Measurements from ENCODE around the gene GHRH. TPM values are rescaled to one million over a fixed set of nuclear protein-coding genes. Genes with fewer than 3 reads are reported as not detected.

The GHRH gene
- total and polyA plus RNA-seq, 4 donors: not detected

DNA sequence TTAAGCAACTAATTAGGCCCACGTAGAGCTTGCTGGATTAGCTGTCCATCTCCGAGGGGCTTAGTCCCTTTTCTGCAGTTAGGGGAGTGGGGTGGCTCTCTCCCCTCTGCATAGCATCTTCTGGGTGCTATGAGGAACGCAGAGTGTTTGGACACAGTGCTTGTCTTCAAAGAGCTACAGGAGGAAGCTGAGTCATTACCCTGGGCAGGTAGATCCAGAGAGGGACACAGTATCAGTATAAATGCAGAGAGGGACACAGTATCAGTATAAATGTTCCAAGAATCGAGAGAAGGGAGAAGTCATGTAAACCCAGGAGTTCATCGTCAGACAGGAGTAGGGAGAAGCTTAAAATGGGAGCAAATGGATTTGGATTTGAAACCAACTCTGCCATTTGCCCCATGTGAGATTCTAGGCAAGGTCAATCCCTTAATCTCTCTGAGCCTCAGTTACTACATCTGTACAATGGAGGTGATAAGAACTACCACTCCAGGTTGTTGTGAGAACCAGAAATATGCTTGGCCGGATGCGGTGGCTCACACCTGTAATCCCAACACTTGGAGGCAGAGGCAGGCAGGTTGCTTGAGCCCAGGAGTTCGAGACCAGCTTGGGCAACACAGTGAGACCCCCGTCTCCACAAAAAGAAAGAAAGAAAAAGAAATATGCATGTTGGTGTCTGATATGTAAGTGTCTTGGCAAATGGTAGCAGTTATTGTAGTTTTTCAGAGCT is 5.5 kb upstream of the GHRH start:
- Histone ChIP-seq H3K4me1 (ENCODE audit: control insufficient read depth in 4 of 4, insufficient read depth in 4 of 4, low read length in 3 of 4) (peaks cover 0 to 1% (median 0%) of the 10 kb centered on the region in 4 donors), H3K9ac (ENCODE audit: low read depth in 1 of 2, low read length in 2 of 2) (no peak overlapping the region), H3K4me3 (ENCODE audit: low read depth in 1 of 3, low read length in 3 of 3) (no peak overlapping the region), H3K9me3 (ENCODE audit: control insufficient read depth in 4 of 4, low read length in 3 of 4) (no peaks in the 10 kb centered on the region), H3K27me3 (ENCODE audit: control insufficient read depth in 4 of 4, insufficient read depth in 4 of 4, low read length in 3 of 4) (no peaks in the 10 kb centered on the region), H3K27ac (ENCODE audit: low read depth in 1 of 2, low read length in 2 of 2) (no peak overlapping the region), H3K36me3 (ENCODE audit: control insufficient read depth in 4 of 4, insufficient read depth in 3 of 4, low read depth in 1 of 4, low read length in 3 of 4) (no peaks in the 10 kb centered on the region)
- DNase-seq (ENCODE audit: low spot score): no peak
- WGBS: 80% methylated on average over 9 of the region's 9 CpGs
- TF ChIP-seq, protein P1, sequence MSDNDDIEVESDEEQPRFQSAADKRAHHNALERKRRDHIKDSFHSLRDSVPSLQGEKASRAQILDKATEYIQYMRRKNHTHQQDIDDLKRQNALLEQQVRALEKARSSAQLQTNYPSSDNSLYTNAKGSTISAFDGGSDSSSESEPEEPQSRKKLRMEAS (IDR thresholded peaks at IDR 0.05): no peak

DNA sequence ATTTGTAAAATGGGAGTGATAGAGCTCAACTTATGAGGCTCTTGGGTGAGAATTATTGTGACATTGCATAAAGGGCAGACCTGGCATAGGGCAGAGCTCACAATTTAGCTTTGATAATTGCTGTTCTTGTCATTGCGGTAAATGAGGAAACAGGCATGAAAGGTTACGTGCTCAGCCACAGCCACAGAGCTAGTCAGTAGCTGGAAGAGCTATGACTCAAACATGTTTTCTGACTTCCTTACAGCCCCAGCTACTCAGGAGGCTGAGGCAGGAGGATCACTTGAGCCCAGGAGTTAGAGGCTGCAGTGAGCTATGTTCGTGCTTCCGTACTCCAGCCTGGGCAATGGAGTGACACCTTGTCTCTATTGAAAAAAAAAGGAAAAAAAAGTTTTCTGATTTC is 3.5 kb upstream of the GHRH start:
- Histone ChIP-seq H3K36me3 (ENCODE audit: control insufficient read depth in 4 of 4, insufficient read depth in 3 of 4, low read depth in 1 of 4, low read length in 3 of 4) (no peaks in the 10 kb centered on the region), H3K27ac (ENCODE audit: low read depth in 1 of 2, low read length in 2 of 2) (no peak overlapping the region), H3K9ac (ENCODE audit: low read depth in 1 of 2, low read length in 2 of 2) (no peak overlapping the region), H3K4me1 (ENCODE audit: control insufficient read depth in 4 of 4, insufficient read depth in 4 of 4, low read length in 3 of 4) (peaks cover 0 to 1% (median 0%) of the 10 kb centered on the region in 4 donors), H3K9me3 (ENCODE audit: control insufficient read depth in 4 of 4, low read length in 3 of 4) (no peaks in the 10 kb centered on the region), H3K27me3 (ENCODE audit: control insufficient read depth in 4 of 4, insufficient read depth in 4 of 4, low read length in 3 of 4) (peaks cover 0 to 8% (median 0%) of the 10 kb centered on the region in 4 donors), H3K4me3 (ENCODE audit: low read depth in 1 of 3, low read length in 3 of 3) (no peak overlapping the region)
- WGBS: 93% methylated on average over 4 of the region's 4 CpGs
- DNase-seq (ENCODE audit: low spot score): no peak
- TF ChIP-seq EGR1 (IDR thresholded peaks at IDR 0.05; ENCODE audit: low read depth in 2 of 2) (no peak), RXRA (IDR thresholded peaks at IDR 0.05) (no peak), HNF4A (conservative IDR thresholded peaks at IDR 0.05) (no peak), YY1 (IDR thresholded peaks at IDR 0.05) (no peak), HNF4G (IDR thresholded peaks at IDR 0.05) (no peak), RAD21 (IDR thresholded peaks at IDR 0.05) (no peak), FOXA2 (IDR thresholded peaks at IDR 0.05) (no peak), NR2F2 (IDR thresholded peaks at IDR 0.05) (no peak), FOXA1 (IDR thresholded peaks at IDR 0.05) (no peak), SP1 (IDR thresholded peaks at IDR 0.05) (no peak), GABPA (IDR thresholded peaks at IDR 0.05 in 1 of 2, conservative IDR thresholded peaks at IDR 0.05 in 1 of 2) (no peak)
- TF ChIP-seq, protein P1 (IDR thresholded peaks at IDR 0.05): no peak
- TF ChIP-seq, protein P2, sequence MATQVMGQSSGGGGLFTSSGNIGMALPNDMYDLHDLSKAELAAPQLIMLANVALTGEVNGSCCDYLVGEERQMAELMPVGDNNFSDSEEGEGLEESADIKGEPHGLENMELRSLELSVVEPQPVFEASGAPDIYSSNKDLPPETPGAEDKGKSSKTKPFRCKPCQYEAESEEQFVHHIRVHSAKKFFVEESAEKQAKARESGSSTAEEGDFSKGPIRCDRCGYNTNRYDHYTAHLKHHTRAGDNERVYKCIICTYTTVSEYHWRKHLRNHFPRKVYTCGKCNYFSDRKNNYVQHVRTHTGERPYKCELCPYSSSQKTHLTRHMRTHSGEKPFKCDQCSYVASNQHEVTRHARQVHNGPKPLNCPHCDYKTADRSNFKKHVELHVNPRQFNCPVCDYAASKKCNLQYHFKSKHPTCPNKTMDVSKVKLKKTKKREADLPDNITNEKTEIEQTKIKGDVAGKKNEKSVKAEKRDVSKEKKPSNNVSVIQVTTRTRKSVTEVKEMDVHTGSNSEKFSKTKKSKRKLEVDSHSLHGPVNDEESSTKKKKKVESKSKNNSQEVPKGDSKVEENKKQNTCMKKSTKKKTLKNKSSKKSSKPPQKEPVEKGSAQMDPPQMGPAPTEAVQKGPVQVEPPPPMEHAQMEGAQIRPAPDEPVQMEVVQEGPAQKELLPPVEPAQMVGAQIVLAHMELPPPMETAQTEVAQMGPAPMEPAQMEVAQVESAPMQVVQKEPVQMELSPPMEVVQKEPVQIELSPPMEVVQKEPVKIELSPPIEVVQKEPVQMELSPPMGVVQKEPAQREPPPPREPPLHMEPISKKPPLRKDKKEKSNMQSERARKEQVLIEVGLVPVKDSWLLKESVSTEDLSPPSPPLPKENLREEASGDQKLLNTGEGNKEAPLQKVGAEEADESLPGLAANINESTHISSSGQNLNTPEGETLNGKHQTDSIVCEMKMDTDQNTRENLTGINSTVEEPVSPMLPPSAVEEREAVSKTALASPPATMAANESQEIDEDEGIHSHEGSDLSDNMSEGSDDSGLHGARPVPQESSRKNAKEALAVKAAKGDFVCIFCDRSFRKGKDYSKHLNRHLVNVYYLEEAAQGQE (IDR thresholded peaks at IDR 0.05): no peak
- TF ChIP-seq, protein P3, sequence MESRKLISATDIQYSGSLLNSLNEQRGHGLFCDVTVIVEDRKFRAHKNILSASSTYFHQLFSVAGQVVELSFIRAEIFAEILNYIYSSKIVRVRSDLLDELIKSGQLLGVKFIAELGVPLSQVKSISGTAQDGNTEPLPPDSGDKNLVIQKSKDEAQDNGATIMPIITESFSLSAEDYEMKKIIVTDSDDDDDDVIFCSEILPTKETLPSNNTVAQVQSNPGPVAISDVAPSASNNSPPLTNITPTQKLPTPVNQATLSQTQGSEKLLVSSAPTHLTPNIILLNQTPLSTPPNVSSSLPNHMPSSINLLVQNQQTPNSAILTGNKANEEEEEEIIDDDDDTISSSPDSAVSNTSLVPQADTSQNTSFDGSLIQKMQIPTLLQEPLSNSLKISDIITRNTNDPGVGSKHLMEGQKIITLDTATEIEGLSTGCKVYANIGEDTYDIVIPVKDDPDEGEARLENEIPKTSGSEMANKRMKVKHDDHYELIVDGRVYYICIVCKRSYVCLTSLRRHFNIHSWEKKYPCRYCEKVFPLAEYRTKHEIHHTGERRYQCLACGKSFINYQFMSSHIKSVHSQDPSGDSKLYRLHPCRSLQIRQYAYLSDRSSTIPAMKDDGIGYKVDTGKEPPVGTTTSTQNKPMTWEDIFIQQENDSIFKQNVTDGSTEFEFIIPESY (IDR thresholded peaks at IDR 0.05): no peak

Data from liver (tissue), 9 donors.